GM12865 (cell line): ENCODE data around the gene PPAT.

Source experiments
- DNase-seq: peaks from one replicate; pipeline ENCODE4 v3.0.0; 2010; ENCODE audit warnings: low read depth
- H3K4me3 ChIP-seq: 2 replicates; pipeline ENCODE4 v1.5.1; 2011; ENCODE audit warnings: mild to moderate bottlenecking, low read depth, low read length, control low read depth
- CTCF ChIP-seq: IDR thresholded peaks from 2 replicates; pipeline ENCODE4 v1.5.1; 2011; ENCODE audit warnings: low read length, control low read depth, low read depth, inconsistent platforms; ENCODE audit not compliant: insufficient read depth; ENCODE audit errors: missing control alignments

The PPAT gene

GRCh38 chr4:56467284-56468096, 32.1 kb upstream of the PPAT start, which contains the start of gene SRP72:
SRP72 (plus strand) TSS chr4:56467617; CDS start chr4:56467636, 19 bp downstream.
- peak; percentile 90 for DNase-seq
- no peak for TF ChIP-seq CTCF
- peak within 1 kb of the TSS; percentile 73 for H3K4me3 ChIP-seq

- DNase-seq, result no peak
- TF ChIP-seq CTCF, result no peak
- peak overlapping the region; percentile 73 for H3K4me3 ChIP-seq
Observed at GRCh38 chr4:56466910-56467283, 31.5 kb upstream of the PPAT start.

GRCh38 chr4:56466296-56466761, 30.9 kb upstream of the PPAT start:
- H3K4me3 ChIP-seq, result peak overlapping the region; percentile 73
- peak; percentile 34 for DNase-seq

- TF ChIP-seq CTCF, result no peak
- DNase-seq, result no peak
- H3K4me3 ChIP-seq, result peak overlapping the region; percentile 73
Observed at GRCh38 chr4:56465599-56466295, 30.3 kb upstream of the PPAT start.

GRCh38 chr4:56464581-56464980, 29.2 kb upstream of the PPAT start:
- H3K4me3 ChIP-seq, result no peak overlapping the region
- no peak for DNase-seq
- TF ChIP-seq CTCF, result no peak

- no peak overlapping the region for H3K4me3 ChIP-seq
- TF ChIP-seq CTCF, result no peak
- no peak for DNase-seq
Observed at GRCh38 chr4:56463711-56464110, 28.3 kb upstream of the PPAT start.

- DNase-seq, result no peak
- no peak overlapping the region for H3K4me3 ChIP-seq
- TF ChIP-seq CTCF, result no peak
Observed at GRCh38 chr4:56462157-56462556, 26.7 kb upstream of the PPAT start.
